Measurements from ENCODE around the gene PCARE.
"Not testable (repeated sequence)": the region's sequence is repeated elsewhere in the genome, so short reads cannot be mapped to it uniquely, and the experiment has no call there.

The PCARE gene

DNA sequence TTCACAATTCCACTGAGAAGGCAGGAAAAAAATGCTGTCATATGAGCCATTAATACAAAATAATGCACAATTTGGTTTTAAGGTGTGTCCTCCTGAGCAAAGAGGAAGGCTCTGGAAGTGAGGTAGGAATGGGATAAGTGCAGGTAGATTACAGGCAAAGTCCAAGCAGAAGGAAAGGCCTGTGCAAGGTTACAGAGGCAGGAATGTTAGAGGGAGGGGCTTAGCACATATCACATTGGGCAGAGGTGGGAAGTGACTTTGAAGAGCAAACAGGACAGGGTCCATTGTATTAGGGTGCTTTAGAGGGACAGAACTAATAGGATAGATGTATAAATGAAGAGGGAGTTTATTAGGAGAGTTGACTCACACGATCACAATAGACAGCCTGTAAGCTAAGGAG lies 26.2 kb upstream of the PCARE start:
- no peak overlapping the region for H3K4me3 ChIP-seq (ENCODE audit: low read depth, low read length)
- TF ChIP-seq, protein P1, sequence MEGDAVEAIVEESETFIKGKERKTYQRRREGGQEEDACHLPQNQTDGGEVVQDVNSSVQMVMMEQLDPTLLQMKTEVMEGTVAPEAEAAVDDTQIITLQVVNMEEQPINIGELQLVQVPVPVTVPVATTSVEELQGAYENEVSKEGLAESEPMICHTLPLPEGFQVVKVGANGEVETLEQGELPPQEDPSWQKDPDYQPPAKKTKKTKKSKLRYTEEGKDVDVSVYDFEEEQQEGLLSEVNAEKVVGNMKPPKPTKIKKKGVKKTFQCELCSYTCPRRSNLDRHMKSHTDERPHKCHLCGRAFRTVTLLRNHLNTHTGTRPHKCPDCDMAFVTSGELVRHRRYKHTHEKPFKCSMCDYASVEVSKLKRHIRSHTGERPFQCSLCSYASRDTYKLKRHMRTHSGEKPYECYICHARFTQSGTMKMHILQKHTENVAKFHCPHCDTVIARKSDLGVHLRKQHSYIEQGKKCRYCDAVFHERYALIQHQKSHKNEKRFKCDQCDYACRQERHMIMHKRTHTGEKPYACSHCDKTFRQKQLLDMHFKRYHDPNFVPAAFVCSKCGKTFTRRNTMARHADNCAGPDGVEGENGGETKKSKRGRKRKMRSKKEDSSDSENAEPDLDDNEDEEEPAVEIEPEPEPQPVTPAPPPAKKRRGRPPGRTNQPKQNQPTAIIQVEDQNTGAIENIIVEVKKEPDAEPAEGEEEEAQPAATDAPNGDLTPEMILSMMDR (IDR thresholded peaks at IDR 0.05; ENCODE audit: insufficient read depth, low read depth, low read length, missing control alignments), result no peak
- no peak for DNase-seq (ENCODE audit: low read depth)

DNA sequence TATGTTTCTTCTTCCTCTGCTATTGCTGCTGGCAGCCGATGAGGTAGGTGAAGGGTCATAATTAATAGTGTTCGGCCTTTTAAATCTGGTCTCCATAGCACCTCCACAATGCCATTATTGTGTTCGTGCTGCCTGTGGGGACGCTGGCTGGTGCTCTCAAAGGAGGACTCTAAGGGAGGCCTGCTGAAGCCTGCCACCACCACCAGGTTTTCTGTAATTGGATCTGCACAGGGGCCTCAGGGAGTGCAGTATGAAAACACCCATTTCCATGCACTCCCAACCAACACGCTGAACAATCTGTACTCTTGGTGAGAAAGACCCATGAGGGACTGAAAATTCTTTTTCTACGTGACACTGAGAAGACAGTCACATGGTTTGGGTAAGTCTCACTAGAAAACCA lies 23.2 kb upstream of the PCARE start:
- DNase-seq (ENCODE audit: low read depth), result no peak
- no peak overlapping the region for H3K4me3 ChIP-seq (ENCODE audit: low read depth, low read length)
- TF ChIP-seq, protein P1 (IDR thresholded peaks at IDR 0.05; ENCODE audit: insufficient read depth, low read depth, low read length, missing control alignments), result no peak

DNA sequence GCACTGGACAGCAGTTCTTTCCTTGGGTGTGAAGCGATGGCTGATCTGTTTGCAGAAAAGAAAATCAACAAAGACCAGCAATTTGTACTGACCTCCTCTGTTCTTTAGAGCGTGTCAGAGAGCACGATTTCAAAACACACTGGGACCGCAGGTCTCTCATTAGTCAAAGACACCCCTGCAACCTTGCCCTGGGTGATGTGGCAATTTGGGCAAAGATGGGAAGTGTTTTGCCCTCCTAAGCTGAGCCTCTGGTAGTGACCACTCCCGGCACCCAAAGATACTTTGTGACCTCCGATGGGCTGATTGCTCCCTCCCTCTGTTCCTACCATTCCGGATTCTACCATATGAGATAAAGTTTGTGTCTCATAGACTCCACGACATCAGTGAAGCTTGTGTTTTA lies 22.6 kb upstream of the PCARE start:
- H3K4me3 ChIP-seq (ENCODE audit: low read depth, low read length), result no peak overlapping the region
- TF ChIP-seq, protein P1 (IDR thresholded peaks at IDR 0.05; ENCODE audit: insufficient read depth, low read depth, low read length, missing control alignments), result no peak
- DNase-seq (ENCODE audit: low read depth), result no peak

DNA sequence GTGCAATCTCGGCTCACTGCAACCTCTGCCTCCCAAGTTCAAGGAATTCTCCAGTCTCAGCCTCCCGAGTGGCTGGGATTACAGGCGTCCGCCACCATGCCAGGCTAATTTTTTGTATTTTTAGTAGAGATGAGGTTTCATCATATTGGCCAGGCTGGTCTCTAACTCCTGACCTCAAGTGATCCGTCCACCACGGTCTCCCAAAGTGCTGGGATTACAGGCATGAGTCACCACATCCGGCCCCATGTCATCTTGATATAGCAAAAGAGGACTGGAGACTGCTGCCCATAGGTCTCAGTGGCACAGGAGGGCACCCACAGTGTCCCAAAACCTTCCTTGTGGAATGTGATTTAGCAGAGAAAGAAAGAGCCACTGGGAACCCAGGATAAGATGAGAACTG lies 16.0 kb upstream of the PCARE start:
- H3K4me3 ChIP-seq (ENCODE audit: low read depth, low read length); DNase-seq (ENCODE audit: low read depth): not testable (repeated sequence)

DNA sequence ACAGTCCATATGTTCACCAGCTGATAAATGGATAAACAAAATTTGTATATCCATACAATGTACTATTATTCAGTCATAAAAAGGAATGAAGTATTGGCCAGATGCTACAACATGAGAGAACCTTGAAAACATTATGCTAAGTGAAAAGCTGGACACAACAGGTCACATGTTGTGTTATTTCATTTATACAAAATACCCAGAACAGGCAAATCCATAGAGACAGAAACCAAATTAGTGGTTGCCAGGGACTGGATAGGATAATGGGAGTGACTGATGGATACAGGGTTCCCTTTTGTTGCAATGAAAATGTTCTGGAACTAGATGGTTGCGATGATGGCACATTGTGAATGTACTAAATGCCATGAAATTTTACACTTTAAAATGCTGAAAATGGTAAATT lies 10.2 kb upstream of the PCARE start:
- TF ChIP-seq, protein P1 (IDR thresholded peaks at IDR 0.05; ENCODE audit: insufficient read depth, low read depth, low read length, missing control alignments), result no peak
- no peak for DNase-seq (ENCODE audit: low read depth)

DNA sequence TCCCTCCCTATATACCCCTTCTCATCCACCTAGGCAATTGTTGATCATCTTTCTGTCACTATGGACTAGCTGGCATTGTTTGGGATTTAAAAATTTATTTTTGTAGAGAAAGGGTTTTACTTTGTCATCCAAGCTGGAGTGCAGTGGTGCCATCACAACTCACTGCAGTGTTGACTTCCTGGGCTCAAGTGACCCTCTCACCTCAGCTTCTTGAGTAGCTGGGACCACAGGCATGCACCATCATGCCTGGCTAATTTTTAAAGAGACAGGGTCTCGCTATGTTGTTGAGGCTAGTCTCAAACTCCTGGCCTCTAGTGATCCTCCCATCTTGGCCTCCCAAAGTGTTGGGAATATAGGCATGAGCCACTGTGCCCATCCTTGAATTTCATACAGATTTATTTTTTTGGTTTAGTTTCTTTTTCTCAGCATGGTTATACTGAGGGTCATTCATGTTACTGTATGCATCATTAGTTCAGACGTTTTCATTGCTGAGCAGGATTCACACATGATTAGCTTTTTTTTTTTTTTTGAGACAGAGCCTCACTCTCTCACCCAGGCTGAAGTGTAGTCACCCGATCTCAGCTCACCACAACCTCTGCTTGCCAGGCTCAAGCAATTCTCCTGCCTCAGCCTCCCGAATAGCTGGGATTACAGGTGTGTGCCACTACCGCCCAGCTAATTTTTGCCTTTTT lies 8.6 kb upstream of the PCARE start:
- DNase-seq (ENCODE audit: low read depth), result peak; percentile 69
- TF ChIP-seq, protein P1 (IDR thresholded peaks at IDR 0.05; ENCODE audit: insufficient read depth, low read depth, low read length, missing control alignments), result no peak

More for the DNA sequence above, 10.2 kb upstream of the PCARE start:
- H3K4me3 ChIP-seq (ENCODE audit: low read depth, low read length), result no peak overlapping the region

DNA sequence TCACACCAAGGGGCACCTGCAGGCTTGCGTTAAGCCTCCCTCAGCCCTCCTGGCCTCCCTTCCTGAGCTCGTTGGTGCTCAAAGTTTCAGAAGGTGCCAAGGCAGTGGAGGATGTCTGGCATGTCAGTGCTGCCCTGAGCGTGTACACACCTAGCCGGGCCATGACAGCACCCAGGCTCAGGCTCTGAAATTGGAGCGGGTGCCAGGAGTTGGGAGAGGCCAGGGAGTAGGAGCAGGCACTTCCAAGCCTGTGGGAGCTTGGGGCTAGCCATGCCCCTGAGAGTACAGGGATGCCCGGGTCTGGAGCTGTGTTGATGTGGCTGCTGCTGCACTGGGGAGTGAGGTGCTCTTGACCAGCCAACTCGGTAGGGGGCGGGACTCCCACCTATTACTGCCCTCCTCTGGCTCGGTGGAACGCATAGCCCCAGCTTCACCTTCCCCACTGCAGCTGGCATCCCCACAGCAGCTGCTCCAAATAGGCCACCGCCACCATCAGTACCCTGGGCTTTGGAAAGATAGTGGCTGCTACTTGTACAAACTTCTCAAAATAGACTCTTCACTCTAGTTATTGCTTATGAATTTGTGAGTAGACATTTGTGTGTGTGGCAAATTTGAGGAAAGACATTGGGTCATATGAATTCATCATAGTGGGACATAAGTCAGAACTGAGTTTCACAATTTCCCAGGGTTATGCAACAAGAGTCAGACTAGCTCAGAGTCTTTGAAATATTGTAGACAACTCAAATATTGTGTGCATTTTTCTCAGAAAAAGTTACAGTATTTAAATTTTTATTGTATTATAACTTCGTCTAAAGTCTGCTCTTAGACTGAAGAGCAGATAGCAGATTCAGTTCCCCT lies 6.8 kb upstream of the PCARE start:
- TF ChIP-seq, protein P1 (IDR thresholded peaks at IDR 0.05; ENCODE audit: insufficient read depth, low read depth, low read length, missing control alignments), result no peak
- no peak overlapping the region for H3K4me3 ChIP-seq (ENCODE audit: low read depth, low read length)
- no peak for DNase-seq (ENCODE audit: low read depth)

More for the DNA sequence above, 8.6 kb upstream of the PCARE start:
- no peak overlapping the region for H3K4me3 ChIP-seq (ENCODE audit: low read depth, low read length)

All from GM12865 (cell line).